A549 treated with Mapracorat at 1 μM for 4 hours (cell line): ENCODE results near the gene SLC33A1. TPM values are rescaled to one million over a fixed set of nuclear protein-coding genes. Genes with fewer than 3 reads are reported as not detected.

Experiments
- total RNA-seq: library from RNA; stranded (reverse); fragments of 200-300 nt; extraction: Qiagen RNA extraction; gene quantifications from 5 replicates; pipeline ENCODE4 v1.2.3, GENCODE V29; 2022

SLC33A1 gene
- 13.7 to 17.7 TPM (median 15.2 TPM) in 5 replicates for total RNA-seq

GRCh38 chr3:155854141-155854940, at the start of gene SLC33A1:
SLC33A1 (minus strand) TSS chr3:155854427; CDS start chr3:155853997, 430 bp downstream.

GRCh38 chr3:155870133-155870944, 16.1 kb upstream of the SLC33A1 start, which contains the start of gene GMPS:
GMPS (plus strand) TSS chr3:155870650; CDS start chr3:155870871, 221 bp downstream.

GRCh38 chr3:155805802-155806618, 48.2 kb downstream of the SLC33A1 start, which contains the start of gene C3orf33:
C3orf33 (minus strand) TSS chr3:155806278; CDS start chr3:155806252, 26 bp downstream.

Other genes starting within 250 kb of the SLC33A1 start
- 0.71 to 1.1 TPM (median 0.82 TPM) in 5 replicates for gene PLCH1, start 109.4 kb downstream of the SLC33A1 start, total RNA-seq
- gene C3orf33, start 48.1 kb downstream of the SLC33A1 start, total RNA-seq: 5.8 to 7.6 TPM (median 6.1 TPM) in 5 replicates
- gene GMPS, start 16.2 kb upstream of the SLC33A1 start, total RNA-seq: 74.1 to 103 TPM (median 78.9 TPM) in 5 replicates